GM23338 (cell line): ENCODE data around the gene NTF3. TPM values are rescaled to one million over a fixed set of nuclear protein-coding genes. Genes with fewer than 3 reads are reported as not detected.

Experiments
- ATAC-seq: fragments of 200-7000 bp; cut with Tn5 transposase; 3 replicates; pipeline ENCODE4 v1.9.1; 2020
- DNase-seq: peaks from one replicate; pipeline ENCODE4 v3.0.0-alpha.2; 2015; ENCODE audit warnings: low spot score
- H2AFZ ChIP-seq: fragments of 200-600 bp; sonication (generic); 2 replicates; pipeline ENCODE4 v1.8.0; 2016; ENCODE audit warnings: antibody characterized with exemption, mild to moderate bottlenecking, moderate library complexity
- H3F3A ChIP-seq: fragments of 200-600 bp; sonication (generic); replicated peaks from 2 replicates; pipeline ENCODE4 v1.8.0; 2017; ENCODE audit warnings: antibody characterized with exemption, mixed run types, low read depth
- H3K27ac ChIP-seq: fragments of 200-600 bp; sonication (generic); 2 replicates; pipeline ENCODE4 v1.6.1; 2016; ENCODE audit warnings: low read depth
- H3K27me3 ChIP-seq: fragments of 200-600 bp; sonication (generic); 2 replicates; pipeline ENCODE4 v1.8.0; 2016; ENCODE audit warnings: mild to moderate bottlenecking, mixed run types, moderate library complexity; ENCODE audit not compliant: insufficient read depth
- H3K36me3 ChIP-seq: fragments of 200-600 bp; sonication (generic); 2 replicates; pipeline ENCODE4 v1.8.0; 2016; ENCODE audit warnings: mild to moderate bottlenecking; ENCODE audit not compliant: insufficient read depth
- H3K4me1 ChIP-seq: fragments of 200-600 bp; sonication (generic); 2 replicates; pipeline ENCODE4 v1.8.0; 2016; ENCODE audit warnings: mild to moderate bottlenecking, moderate library complexity; ENCODE audit not compliant: insufficient read depth
- H3K4me2 ChIP-seq: fragments of 200-600 bp; sonication (generic); 2 replicates; pipeline ENCODE4 v1.7.1; 2017; ENCODE audit warnings: mixed run types
- H3K4me3 ChIP-seq: fragments of 200-600 bp; sonication (generic); 2 replicates; pipeline ENCODE4 v1.6.1; 2016; ENCODE audit warnings: mixed run types
- H3K79me2 ChIP-seq: fragments of 200-600 bp; sonication (generic); replicated peaks from 2 replicates; pipeline ENCODE4 v1.8.0; 2017; ENCODE audit warnings: mild to moderate bottlenecking; ENCODE audit not compliant: insufficient read depth
- H3K9me2 ChIP-seq: fragments of 200-600 bp; sonication (generic); 2 replicates; pipeline ENCODE4 v1.8.0; 2017; ENCODE audit not compliant: insufficient read depth
- H4K20me1 ChIP-seq: fragments of 200-600 bp; sonication (generic); replicated peaks from 2 replicates; pipeline ENCODE4 v1.8.0; 2017; ENCODE audit warnings: mild to moderate bottlenecking; ENCODE audit not compliant: insufficient read depth
- H3K27ac Mint-ChIP-seq: 2 replicates; pipeline ENCODE4 v1.8.0; 2020; ENCODE audit warnings: inconsistent platforms, mild to moderate bottlenecking, moderate library complexity, mixed read lengths
- H3K27me3 Mint-ChIP-seq: 3 replicates; pipeline ENCODE4 v1.8.0; 2022; ENCODE audit warnings: low read depth, mild to moderate bottlenecking, moderate library complexity, mixed read lengths, inconsistent platforms; ENCODE audit not compliant: insufficient read depth, poor library complexity
- H3K36me3 Mint-ChIP-seq: 3 replicates; pipeline ENCODE4 v1.8.0; 2021; ENCODE audit warnings: low read depth, mild to moderate bottlenecking, inconsistent platforms, moderate library complexity, mixed read lengths
- H3K4me1 Mint-ChIP-seq: 3 replicates; pipeline ENCODE4 v1.8.0; 2020; ENCODE audit warnings: mild to moderate bottlenecking, inconsistent platforms, mixed read lengths
- H3K4me3 Mint-ChIP-seq: 3 replicates; pipeline ENCODE4 v1.8.0; 2021; ENCODE audit warnings: moderate library complexity, mild to moderate bottlenecking, inconsistent platforms, mixed read lengths
- H3K9me3 Mint-ChIP-seq: 3 replicates; pipeline ENCODE4 v1.8.0; 2020; ENCODE audit warnings: moderate library complexity, mild to moderate bottlenecking, inconsistent platforms, mixed read lengths
- CREB1 ChIP-seq: fragments of 250-450 bp; sonication (Bioruptor Pico); IDR thresholded peaks from 2 replicates; pipeline ENCODE4 v1.5.0; 2020; ENCODE audit warnings: low read depth, mild to moderate bottlenecking, moderate library complexity
- CTCF ChIP-seq, 2 experiments: fragments of 200-600 bp in 1 of 2; sonication (generic) in 1 of 2; conservative IDR thresholded peaks; 2 replicates each; pipeline versions ENCODE4 v1.5.1 to v1.6.1; 2016 to 2017; ENCODE audit warnings: antibody characterized with exemption in 2 of 2, low read depth in 2 of 2, mild to moderate bottlenecking in 2 of 2, moderate library complexity in 1 of 2
- ETS1 ChIP-seq: IDR thresholded peaks from 2 replicates; pipeline ENCODE4 v1.6.1; 2016; ENCODE audit warnings: antibody characterized with exemption
- EZH2 ChIP-seq: fragments of 200-600 bp; sonication (generic); IDR thresholded peaks from one replicate; pipeline ENCODE4 v1.8.0; 2017; ENCODE audit warnings: antibody characterized with exemption, mild to moderate bottlenecking, low read depth; ENCODE audit not compliant: unreplicated experiment
- EZH2phosphoT487 ChIP-seq: fragments of 200-600 bp; sonication (generic); IDR thresholded peaks from one replicate; pipeline ENCODE4 v1.8.1; 2018; ENCODE audit warnings: antibody characterized with exemption; ENCODE audit not compliant: unreplicated experiment
- JUNB ChIP-seq: IDR thresholded peaks from one replicate; pipeline ENCODE4 v1.6.1; 2016; ENCODE audit warnings: antibody characterized with exemption; ENCODE audit not compliant: unreplicated experiment
- NANOG ChIP-seq: IDR thresholded peaks from 2 replicates; pipeline ENCODE4 v1.6.1; 2016; ENCODE audit warnings: antibody characterized with exemption, borderline replicate concordance
- POLR2AphosphoS5 ChIP-seq: IDR thresholded peaks from 2 replicates; pipeline ENCODE4 v1.6.1; 2016; ENCODE audit warnings: antibody characterized with exemption, low read depth
- REST ChIP-seq: IDR thresholded peaks from one replicate; pipeline ENCODE4 v1.6.1; 2018; ENCODE audit warnings: antibody characterized with exemption; ENCODE audit not compliant: unreplicated experiment
- ZNF114 ChIP-seq: fragments of 250-450 bp; sonication (Bioruptor Pico); IDR thresholded peaks from 2 replicates; pipeline ENCODE4 v1.5.0; 2020; ENCODE audit warnings: mild to moderate bottlenecking, moderate library complexity
- ZNF331 ChIP-seq: fragments of 250-450 bp; sonication (Bioruptor Pico); IDR thresholded peaks from 2 replicates; pipeline ENCODE4 v1.5.0; 2020; ENCODE audit warnings: low read depth, mild to moderate bottlenecking, moderate library complexity
- polyA plus RNA-seq: library from polyadenylated mRNA; unstranded; fragments of >200 nt; fragmentation: Nextera tagmentation; extraction: Ambion mirVana; gene quantifications from 2 replicates; pipeline ENCODE4 v1.2.1, GENCODE V29; 2016
- total RNA-seq: library from RNA; depleted of rRNA; stranded (reverse); fragments of >200 nt; shearing (Covaris generic); gene quantifications from 2 replicates; pipeline ENCODE4 v1.2.3, GENCODE V29; 2014

Gene NTF3
- total and polyA plus RNA-seq, 2 experiments from 2014 or later: 1.2 TPM; not detected in 1

GRCh38 chr12:5487948-5488625, 56.2 kb downstream of the NTF3 start (continued):
- TF ChIP-seq REST (no peak), ZNF331 (no peak), EZH2 (no peak), CTCF (conservative IDR thresholded peaks at IDR 0.05; ENCODE audit: low read depth in 2 of 2) (no peak), ZNF114 (CRISPR knock-in tag) (no peak), EZH2phosphoT487 (no peak), ETS1 (no peak), CREB1 (CRISPR knock-in tag) (no peak), JUNB (no peak), POLR2AphosphoS5 (no peak)

- H3K4me3 Mint-ChIP-seq: no peak overlapping the region
- no peaks in the 10 kb centered on the region for H3K9me2 ChIP-seq
- H3K4me1 ChIP-seq: no peaks in the 10 kb centered on the region
- H3K4me3 ChIP-seq: no peak overlapping the region
- H3K27me3 Mint-ChIP-seq: no peaks in the 10 kb centered on the region
- no peaks in the 10 kb centered on the region for H3K79me2 ChIP-seq
- H3K36me3 ChIP-seq: no peaks in the 10 kb centered on the region
- DNase-seq (no peak), ATAC-seq (no peak)
- no peak overlapping the region for H3K27ac Mint-ChIP-seq
- no peaks in the 10 kb centered on the region for H3K36me3 Mint-ChIP-seq
- H4K20me1 ChIP-seq: no peaks in the 10 kb centered on the region
- no peak overlapping the region for H2AFZ ChIP-seq
- no peak overlapping the region for H3K27ac ChIP-seq
- H3K4me1 Mint-ChIP-seq: peaks cover 13% of the 10 kb centered on the region
- H3K4me2 ChIP-seq: no peak overlapping the region
- H3K27me3 ChIP-seq: no peaks in the 10 kb centered on the region
- H3K9me3 Mint-ChIP-seq: no peaks in the 10 kb centered on the region
- no peaks in the 10 kb centered on the region for H3F3A ChIP-seq
- TF ChIP-seq ZNF331 (no peak), ZNF114 (CRISPR knock-in tag) (no peak), REST (no peak), JUNB (no peak), ETS1 (no peak), EZH2phosphoT487 (no peak), NANOG (no peak), POLR2AphosphoS5 (no peak), CTCF (conservative IDR thresholded peaks at IDR 0.05; ENCODE audit: low read depth in 2 of 2) (no peak)
Measured at GRCh38 chr12:5488626-5488955, 56.7 kb downstream of the NTF3 start.
